ENCODE measurements around the gene CCL4L2.
"Not testable (repeated sequence)": the region's sequence is repeated elsewhere in the genome, so short reads cannot be mapped to it uniquely, and the experiment has no call there.

Gene CCL4L2

GRCh38 chr17:36204724-36205500 lies 6.0 kb upstream of the CCL4L2 start:
- DNase-seq (ENCODE audit: low read depth in 2 of 2): no peak
- H3K4me3 ChIP-seq (replicated peaks in 1 of 2; ENCODE audit: low read depth in 2 of 2, low read length in 2 of 2): no peak overlapping the region
- TF ChIP-seq, protein P1, sequence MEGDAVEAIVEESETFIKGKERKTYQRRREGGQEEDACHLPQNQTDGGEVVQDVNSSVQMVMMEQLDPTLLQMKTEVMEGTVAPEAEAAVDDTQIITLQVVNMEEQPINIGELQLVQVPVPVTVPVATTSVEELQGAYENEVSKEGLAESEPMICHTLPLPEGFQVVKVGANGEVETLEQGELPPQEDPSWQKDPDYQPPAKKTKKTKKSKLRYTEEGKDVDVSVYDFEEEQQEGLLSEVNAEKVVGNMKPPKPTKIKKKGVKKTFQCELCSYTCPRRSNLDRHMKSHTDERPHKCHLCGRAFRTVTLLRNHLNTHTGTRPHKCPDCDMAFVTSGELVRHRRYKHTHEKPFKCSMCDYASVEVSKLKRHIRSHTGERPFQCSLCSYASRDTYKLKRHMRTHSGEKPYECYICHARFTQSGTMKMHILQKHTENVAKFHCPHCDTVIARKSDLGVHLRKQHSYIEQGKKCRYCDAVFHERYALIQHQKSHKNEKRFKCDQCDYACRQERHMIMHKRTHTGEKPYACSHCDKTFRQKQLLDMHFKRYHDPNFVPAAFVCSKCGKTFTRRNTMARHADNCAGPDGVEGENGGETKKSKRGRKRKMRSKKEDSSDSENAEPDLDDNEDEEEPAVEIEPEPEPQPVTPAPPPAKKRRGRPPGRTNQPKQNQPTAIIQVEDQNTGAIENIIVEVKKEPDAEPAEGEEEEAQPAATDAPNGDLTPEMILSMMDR (IDR thresholded peaks at IDR 0.05; ENCODE audit: low read depth, low read length): no peak

GRCh38 chr17:36205637-36206485 lies 5.0 kb upstream of the CCL4L2 start:
- H3K4me3 ChIP-seq (replicated peaks in 1 of 2; ENCODE audit: low read depth in 2 of 2, low read length in 2 of 2): no peak overlapping the region
- TF ChIP-seq, protein P1 (IDR thresholded peaks at IDR 0.05; ENCODE audit: low read depth, low read length): no peak
- DNase-seq (ENCODE audit: low read depth in 2 of 2): no peak

- DNase-seq (ENCODE audit: low read depth in 2 of 2); H3K4me3 ChIP-seq (replicated peaks in 1 of 2; ENCODE audit: low read depth in 2 of 2, low read length in 2 of 2): not testable (repeated sequence)
Observed at GRCh38 chr17:36206486-36206821, 4.4 kb upstream of the CCL4L2 start.

DNA sequence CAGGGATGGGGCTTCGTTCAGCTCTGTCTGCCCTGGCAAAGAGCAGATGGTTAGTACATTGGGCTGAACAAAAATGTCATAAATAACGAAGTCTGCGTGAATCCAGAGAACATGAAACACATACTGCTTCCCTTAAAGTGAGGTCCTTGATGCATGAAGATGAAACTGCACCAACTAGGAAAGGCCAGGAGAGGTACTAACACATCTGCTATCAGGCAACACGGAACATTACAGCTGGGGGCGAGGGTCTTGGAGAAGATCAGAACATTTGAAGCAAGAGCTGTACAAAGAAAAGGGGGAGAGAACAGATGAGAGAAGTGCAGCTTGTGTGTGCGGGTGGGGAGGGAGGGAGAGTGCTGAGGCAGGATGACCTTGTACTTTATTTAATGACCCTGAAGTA lies 3.5 kb upstream of the CCL4L2 start:
- not testable (repeated sequence) for DNase-seq (ENCODE audit: low read depth in 2 of 2); H3K4me3 ChIP-seq (replicated peaks in 1 of 2; ENCODE audit: low read depth in 2 of 2, low read length in 2 of 2)

- no peak overlapping the region for H3K4me3 ChIP-seq (replicated peaks in 1 of 2; ENCODE audit: low read depth in 2 of 2, low read length in 2 of 2)
- DNase-seq (ENCODE audit: low read depth in 2 of 2): no peak
- TF ChIP-seq, protein P1 (IDR thresholded peaks at IDR 0.05; ENCODE audit: low read depth, low read length): no peak
Observed at GRCh38 chr17:36209575-36209974, 1.3 kb upstream of the CCL4L2 start.

DNA sequence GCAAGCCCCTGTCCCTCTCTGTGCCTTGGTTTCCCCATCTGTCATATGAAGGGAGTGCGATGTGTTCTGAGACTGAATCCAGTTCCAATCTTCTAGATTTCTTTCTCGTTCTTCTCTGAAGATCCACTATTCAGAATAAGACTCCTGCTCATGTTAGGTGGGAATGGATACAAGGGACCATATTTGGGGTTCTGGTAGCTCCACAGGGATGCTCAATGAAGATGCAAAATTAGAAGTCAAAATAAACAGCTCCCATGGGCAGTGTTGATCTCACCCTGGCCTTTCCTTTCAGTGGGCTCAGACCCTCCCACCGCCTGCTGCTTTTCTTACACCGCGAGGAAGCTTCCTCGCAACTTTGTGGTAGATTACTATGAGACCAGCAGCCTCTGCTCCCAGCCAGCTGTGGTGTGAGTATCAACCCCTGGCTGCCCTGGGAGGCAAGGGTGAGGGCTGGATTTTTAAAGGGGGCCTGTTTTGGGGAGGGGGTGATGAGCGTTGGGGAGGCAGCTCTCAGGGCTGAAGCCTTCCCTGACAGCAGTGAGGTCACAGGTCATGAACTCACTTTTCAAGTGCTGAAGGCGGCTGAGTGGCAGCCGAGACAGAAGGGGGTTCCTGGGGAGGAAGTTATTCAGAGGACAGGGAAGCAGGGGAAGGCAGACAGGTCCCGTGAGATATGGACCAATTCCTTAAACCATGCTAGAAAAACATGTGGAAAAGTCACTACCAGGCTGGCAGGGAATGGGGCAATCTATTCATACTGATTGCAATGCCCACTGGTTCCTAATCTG lies 815 bp downstream of the CCL4L2 start:
- H3K4me3 ChIP-seq (replicated peaks in 1 of 2; ENCODE audit: low read depth in 2 of 2, low read length in 2 of 2); DNase-seq (ENCODE audit: low read depth in 2 of 2): not testable (repeated sequence)

- TF ChIP-seq, protein P1 (IDR thresholded peaks at IDR 0.05; ENCODE audit: low read depth, low read length): no peak
- no peak for DNase-seq (ENCODE audit: low read depth in 2 of 2)
- H3K4me3 ChIP-seq (replicated peaks in 1 of 2; ENCODE audit: low read depth in 2 of 2, low read length in 2 of 2): no peak overlapping the region
Observed at GRCh38 chr17:36212272-36212605, 1.4 kb downstream of the CCL4L2 start.

DNA sequence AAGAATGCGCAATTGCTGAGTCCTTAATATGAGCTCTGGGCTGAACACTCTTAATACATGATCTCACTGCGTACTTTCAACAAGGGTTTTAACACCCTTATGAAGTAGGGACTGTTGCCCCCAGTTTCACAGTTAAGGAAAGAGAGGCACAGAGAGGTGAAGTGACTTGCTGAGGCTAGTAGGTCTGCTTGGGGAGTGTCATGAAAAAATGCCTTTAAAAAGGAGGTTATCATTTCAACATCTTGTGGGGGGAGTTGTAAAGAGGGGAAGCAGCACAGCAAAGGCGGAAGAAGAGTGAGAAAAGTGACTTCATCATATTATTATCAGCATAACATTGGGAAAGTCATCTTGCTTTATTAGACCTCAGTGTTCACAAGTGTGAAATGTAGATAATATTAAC lies 2.1 kb downstream of the CCL4L2 start:
- H3K4me3 ChIP-seq (replicated peaks in 1 of 2; ENCODE audit: low read depth in 2 of 2, low read length in 2 of 2): no peak overlapping the region
- TF ChIP-seq, protein P1 (IDR thresholded peaks at IDR 0.05; ENCODE audit: low read depth, low read length): no peak
- DNase-seq (ENCODE audit: low read depth in 2 of 2): no peak
